IPS-15b (cell line): ENCODE measurements around the gene CACNA1C.
A peak's percentile ranks its signal among the peaks of the same experiment; 100 is the strongest.

ENCODE experiments used
- H3K27me3 ChIP-seq: one replicate; pipeline ENCODE4 v1.6.1; 2013; ENCODE audit warnings: low read length; ENCODE audit not compliant: control insufficient read depth, insufficient read depth
- H3K36me3 ChIP-seq: one replicate; pipeline ENCODE4 v1.6.1; 2013; ENCODE audit warnings: low read length; ENCODE audit not compliant: control insufficient read depth, insufficient read depth
- H3K4me1 ChIP-seq: one replicate; pipeline ENCODE4 v1.6.1; 2013; ENCODE audit warnings: mild to moderate bottlenecking, low read length; ENCODE audit not compliant: control insufficient read depth, insufficient read depth
- H3K4me3 ChIP-seq: one replicate; pipeline ENCODE4 v1.5.1; 2013; ENCODE audit warnings: low read depth, low read length
- H3K9ac ChIP-seq: one replicate; pipeline ENCODE4 v1.6.1; 2013; ENCODE audit warnings: low read depth, mild to moderate bottlenecking, low read length
- H3K9me3 ChIP-seq: one replicate; pipeline ENCODE4 v1.6.1; 2013; ENCODE audit warnings: mild to moderate bottlenecking, low read length; ENCODE audit not compliant: control insufficient read depth, insufficient read depth

The CACNA1C gene

DNA sequence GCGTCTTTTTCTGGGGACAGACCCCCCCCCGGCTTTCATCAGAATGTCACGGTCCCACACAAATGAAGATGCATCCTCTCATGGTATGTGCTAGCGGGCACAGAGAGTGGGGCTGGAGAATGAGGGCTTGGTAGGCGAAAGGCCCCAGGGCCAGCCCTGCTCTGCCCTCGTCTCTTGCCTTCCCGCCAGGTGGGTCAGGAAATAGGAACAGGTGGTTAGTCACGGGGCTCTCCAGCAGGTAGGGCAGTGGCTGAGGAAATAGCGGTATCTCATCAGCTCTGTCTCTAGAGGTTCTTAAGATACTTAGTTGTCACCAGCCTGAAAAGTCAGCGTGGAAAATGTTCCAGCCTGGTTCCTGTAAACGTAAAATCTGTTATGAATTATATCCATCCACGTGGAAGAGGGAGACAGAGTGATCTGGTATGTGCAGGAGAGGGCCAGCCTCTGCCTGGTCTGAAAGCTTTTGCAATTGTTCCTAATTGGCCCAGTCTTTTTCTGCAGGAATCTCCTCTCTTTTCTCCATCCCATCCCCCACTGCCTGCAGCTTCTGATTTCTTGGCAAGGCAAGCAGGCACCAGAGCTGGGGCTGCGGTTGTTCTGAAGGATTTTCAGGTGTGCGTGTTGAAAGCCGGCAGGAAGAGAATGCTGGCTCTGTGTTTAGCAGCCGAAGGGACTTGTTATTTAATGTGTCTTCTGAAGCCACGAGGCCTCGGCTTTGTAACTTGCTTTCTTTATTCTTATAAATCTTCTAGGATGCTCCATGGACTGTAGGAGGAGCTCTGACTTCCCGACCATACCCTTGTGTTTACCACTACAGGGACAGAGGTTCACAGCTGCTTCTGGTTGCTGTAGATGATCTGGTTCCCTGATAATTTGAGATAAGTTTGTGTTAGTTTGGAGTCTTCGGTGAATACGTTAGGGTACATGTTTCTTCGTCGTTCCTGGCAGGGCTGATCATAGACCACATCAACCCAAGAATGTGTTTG lies 131.1 kb downstream of the CACNA1C start:
- Histone ChIP-seq H3K4me3 (no peak overlapping the region), H3K9me3 (no peaks in the 10 kb centered on the region), H3K27me3 (no peaks in the 10 kb centered on the region), H3K4me1 (peaks cover 3% of the 10 kb centered on the region), H3K36me3 (no peaks in the 10 kb centered on the region), H3K9ac (no peak overlapping the region)

DNA sequence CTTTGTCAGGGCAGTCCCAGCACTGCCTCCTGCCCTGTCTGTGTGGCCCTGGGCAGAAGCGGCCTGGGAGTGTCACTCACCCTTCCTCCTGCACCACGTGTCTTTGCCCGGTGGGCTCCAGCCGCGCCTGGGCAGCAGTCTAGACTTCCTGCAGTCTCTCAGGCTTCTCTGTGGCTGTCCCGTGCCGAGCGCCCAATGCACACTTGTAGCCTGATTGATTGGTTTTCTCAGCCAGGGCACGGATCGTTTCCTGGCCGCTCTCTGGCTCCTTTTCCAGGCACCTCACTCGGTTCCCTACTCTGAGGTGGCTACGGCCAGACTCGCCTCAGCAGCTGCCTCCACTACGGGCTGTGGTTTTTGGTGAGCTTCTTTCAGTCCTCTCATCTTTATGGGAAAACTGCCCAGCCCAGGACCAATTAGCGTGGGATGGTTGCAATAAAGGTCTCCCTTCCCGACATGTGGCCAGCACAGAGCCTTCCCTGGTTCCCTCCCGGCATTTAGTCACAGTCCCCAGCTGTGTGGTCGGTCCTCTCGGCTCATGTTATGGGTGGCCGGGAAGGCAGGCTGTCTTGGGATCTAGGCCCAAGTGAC lies 133.1 kb downstream of the CACNA1C start:
- H3K9ac ChIP-seq: no peak overlapping the region
- peaks cover 16% of the 10 kb centered on the region for H3K4me1 ChIP-seq
- H3K36me3 ChIP-seq: no peaks in the 10 kb centered on the region
- H3K9me3 ChIP-seq: no peaks in the 10 kb centered on the region
- no peak overlapping the region for H3K4me3 ChIP-seq
- H3K27me3 ChIP-seq: no peaks in the 10 kb centered on the region

- Histone ChIP-seq H3K9me3 (no peaks in the 10 kb centered on the region), H3K4me1 (peaks cover 16% of the 10 kb centered on the region), H3K36me3 (no peaks in the 10 kb centered on the region), H3K4me3 (no peak overlapping the region), H3K9ac (no peak overlapping the region), H3K27me3 (no peaks in the 10 kb centered on the region)
Observed at GRCh38 chr12:2187195-2187945, 134.6 kb downstream of the CACNA1C start.

GRCh38 chr12:2190085-2190484 lies 137.3 kb downstream of the CACNA1C start:
- Histone ChIP-seq H3K9ac (no peak overlapping the region), H3K4me1 (peaks cover 13% of the 10 kb centered on the region), H3K36me3 (no peaks in the 10 kb centered on the region), H3K9me3 (no peaks in the 10 kb centered on the region), H3K27me3 (no peaks in the 10 kb centered on the region), H3K4me3 (peak overlapping the region; percentile 16)

DNA sequence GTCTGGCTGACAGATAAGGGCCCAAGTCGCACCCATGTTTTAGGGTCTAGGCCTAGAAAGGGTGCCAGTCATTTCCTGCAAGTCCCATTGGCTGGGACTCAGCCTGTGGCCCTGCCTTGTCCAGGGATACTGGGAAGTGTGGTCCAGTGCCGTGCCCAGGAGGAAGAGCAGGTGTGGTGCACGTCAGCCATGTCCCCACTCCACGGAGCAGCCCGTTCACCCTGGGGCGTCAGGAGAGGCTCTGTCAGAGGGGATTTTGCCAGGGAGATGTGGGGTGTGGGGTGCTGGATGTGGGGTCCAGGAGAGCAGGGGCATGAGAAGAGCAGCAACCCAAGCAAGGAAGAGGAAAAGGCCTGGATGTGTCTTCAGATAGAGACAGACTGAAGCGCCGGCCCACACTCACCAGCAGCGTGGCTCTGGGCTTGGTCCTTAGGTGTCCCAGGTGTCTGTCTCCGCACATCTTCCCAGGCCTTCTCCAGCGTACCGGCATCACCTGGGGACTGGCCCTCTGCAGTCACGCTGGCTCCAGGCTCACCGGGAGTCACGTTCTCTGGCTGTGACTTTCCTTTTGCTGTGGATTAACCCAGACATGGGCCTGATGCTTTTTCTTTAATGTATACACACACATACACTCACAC lies 138.2 kb downstream of the CACNA1C start:
- Histone ChIP-seq H3K9me3 (no peaks in the 10 kb centered on the region), H3K27me3 (no peaks in the 10 kb centered on the region), H3K4me3 (no peak overlapping the region), H3K4me1 (peaks cover 13% of the 10 kb centered on the region), H3K9ac (no peak overlapping the region), H3K36me3 (no peaks in the 10 kb centered on the region)

DNA sequence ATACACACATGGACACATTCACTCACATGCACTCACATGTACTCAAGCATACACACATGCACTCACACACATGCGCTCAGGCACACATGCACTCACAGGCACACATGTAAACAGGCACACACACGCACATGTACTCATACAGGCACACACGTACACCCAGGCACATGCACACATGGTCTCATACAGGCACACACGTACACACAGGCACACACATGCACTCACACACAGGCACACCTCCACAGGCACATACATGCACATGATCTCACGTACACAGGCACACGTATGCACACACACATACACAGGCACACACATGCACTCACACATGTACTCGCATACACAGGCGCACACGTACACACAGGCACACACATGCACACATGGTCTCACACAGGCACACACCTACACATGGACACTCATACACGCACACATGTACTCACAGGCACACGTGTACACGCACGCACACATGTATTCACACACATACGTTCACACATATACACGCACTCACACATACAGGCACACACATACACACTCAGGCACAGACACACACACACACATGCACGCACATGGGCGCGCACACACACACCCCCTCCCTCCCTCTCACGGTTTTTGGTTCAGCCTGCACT lies 138.9 kb downstream of the CACNA1C start:
- no peaks in the 10 kb centered on the region for H3K9me3 ChIP-seq
- H3K27me3 ChIP-seq: no peaks in the 10 kb centered on the region
- no peaks in the 10 kb centered on the region for H3K36me3 ChIP-seq
- H3K4me3 ChIP-seq: no peak overlapping the region
- peaks cover 13% of the 10 kb centered on the region for H3K4me1 ChIP-seq
- no peak overlapping the region for H3K9ac ChIP-seq

- Histone ChIP-seq H3K27me3 (no peaks in the 10 kb centered on the region), H3K9ac (no peak overlapping the region), H3K36me3 (no peaks in the 10 kb centered on the region), H3K4me1 (peaks cover 17% of the 10 kb centered on the region), H3K9me3 (no peaks in the 10 kb centered on the region), H3K4me3 (no peak overlapping the region)
Observed at GRCh38 chr12:2192231-2192630, 139.4 kb downstream of the CACNA1C start.

DNA sequence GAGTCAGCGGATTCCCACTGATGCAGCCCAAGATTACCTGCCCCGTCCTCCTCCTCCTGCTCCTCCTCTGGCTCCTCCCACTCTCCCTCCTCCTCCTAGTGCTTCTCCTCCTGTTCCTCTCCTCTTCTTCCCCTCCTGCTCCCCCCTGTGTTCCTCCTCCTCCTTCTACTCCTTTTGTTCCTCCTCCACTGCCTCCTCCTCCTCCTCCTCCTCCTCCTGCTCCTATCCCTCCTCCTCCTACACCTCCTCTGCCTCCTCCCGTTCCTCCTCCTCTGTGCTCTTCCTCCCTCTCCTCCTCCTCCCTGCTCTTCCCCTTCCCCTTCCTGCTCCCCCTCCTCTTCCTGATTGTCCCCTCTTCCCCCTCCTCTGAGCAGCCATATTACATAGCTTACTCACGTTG lies 141.3 kb downstream of the CACNA1C start:
- Histone ChIP-seq H3K9ac (no peak overlapping the region), H3K4me3 (no peak overlapping the region), H3K36me3 (no peaks in the 10 kb centered on the region), H3K4me1 (peaks cover 24% of the 10 kb centered on the region), H3K27me3 (no peaks in the 10 kb centered on the region), H3K9me3 (no peaks in the 10 kb centered on the region)

- H3K9me3 ChIP-seq: no peaks in the 10 kb centered on the region
- peaks cover 21% of the 10 kb centered on the region for H3K4me1 ChIP-seq
- H3K27me3 ChIP-seq: no peaks in the 10 kb centered on the region
- H3K9ac ChIP-seq: no peak overlapping the region
- no peaks in the 10 kb centered on the region for H3K36me3 ChIP-seq
- H3K4me3 ChIP-seq: no peak overlapping the region
Observed at GRCh38 chr12:2194571-2194970, 141.8 kb downstream of the CACNA1C start.

DNA sequence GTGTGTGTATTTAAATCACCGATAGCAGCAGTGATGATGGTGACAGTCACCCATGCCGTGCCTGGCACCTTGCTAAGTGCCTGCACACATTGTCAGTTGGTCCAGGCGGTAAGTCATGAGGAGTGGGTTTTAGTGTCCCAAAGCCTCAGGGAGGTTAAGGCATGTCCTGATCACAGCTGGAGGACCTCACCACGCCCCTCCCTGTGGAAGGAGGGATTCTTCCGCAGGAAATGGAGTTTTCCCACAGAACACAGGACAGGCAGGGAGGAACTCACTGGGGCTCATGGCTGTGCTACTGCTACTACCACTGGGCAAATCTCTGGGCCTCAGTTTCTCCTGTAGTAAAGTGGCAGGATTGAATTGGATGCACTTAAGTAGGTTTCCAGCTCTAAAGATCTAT lies 142.3 kb downstream of the CACNA1C start:
- Histone ChIP-seq H3K4me1 (peaks cover 18% of the 10 kb centered on the region), H3K36me3 (no peaks in the 10 kb centered on the region), H3K4me3 (no peak overlapping the region), H3K9ac (no peak overlapping the region), H3K9me3 (no peaks in the 10 kb centered on the region), H3K27me3 (no peaks in the 10 kb centered on the region)

DNA sequence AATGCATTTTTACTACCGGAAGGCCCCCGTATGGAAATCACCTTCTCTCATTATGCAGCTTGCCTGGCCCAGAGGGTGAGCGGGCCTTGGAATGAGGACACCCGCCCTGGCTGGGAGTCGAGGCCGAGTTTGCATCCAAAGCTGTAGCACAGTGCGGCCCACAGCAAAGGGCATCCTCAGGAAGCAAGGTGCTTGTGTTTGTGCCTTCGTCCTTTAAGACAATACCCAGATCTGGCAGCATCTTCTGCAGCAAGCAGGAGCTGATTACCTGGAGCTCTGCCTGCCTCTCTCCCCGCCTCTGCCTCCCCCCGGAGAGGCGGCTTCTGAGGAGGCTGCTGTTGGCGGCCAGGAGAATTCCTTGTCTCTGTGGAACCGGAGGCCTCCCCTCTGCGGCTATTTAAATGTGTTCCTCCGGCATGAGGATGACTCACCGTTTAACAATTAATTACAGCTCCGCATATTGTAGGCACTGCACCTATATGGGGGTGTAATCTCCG lies 145.3 kb downstream of the CACNA1C start:
- Histone ChIP-seq H3K27me3 (no peaks in the 10 kb centered on the region), H3K4me1 (peaks cover 11% of the 10 kb centered on the region), H3K9me3 (no peaks in the 10 kb centered on the region), H3K9ac (no peak overlapping the region), H3K4me3 (peak overlapping the region; percentile 23), H3K36me3 (no peaks in the 10 kb centered on the region)
